ENCODE measurements around the gene BGLAP.

The BGLAP gene

GRCh38 chr1:156253634-156254033 is 11.7 kb downstream of the BGLAP start:
- H3K9me2 ChIP-seq (replicated peaks; ENCODE audit: insufficient read depth, low read length) = no peaks in the 10 kb centered on the region
- no peaks in the 10 kb centered on the region for H3K4me1 ChIP-seq (ENCODE audit: low read length)
- H2AFZ ChIP-seq (ENCODE audit: low read length) = no peak overlapping the region
- TF ChIP-seq CTCF (IDR thresholded peaks at IDR 0.05; ENCODE audit: low read length) = no peak
- TF ChIP-seq EZH2phosphoT487 (IDR thresholded peaks at IDR 0.05; ENCODE audit: low read length) = no peak
- TF ChIP-seq EZH2 (optimal IDR thresholded peaks at IDR 0.05; ENCODE audit: low read depth, low read length) = no peak
- peaks cover 29% of the 10 kb centered on the region for H3K36me3 ChIP-seq (replicated peaks; ENCODE audit: insufficient read depth, low read length)
- H3K4me2 ChIP-seq (ENCODE audit: low read depth, low read length) = no peak overlapping the region
- no peak overlapping the region for H3K27ac ChIP-seq (ENCODE audit: low read length)
- peaks cover 6% of the 10 kb centered on the region; the same call in 1 of the 2 replicates for H3F3A ChIP-seq (ENCODE audit: insufficient read depth, low read length)
- no peak overlapping the region for H3K9ac ChIP-seq (ENCODE audit: low read length)
- no peaks in the 10 kb centered on the region for H3K27me3 ChIP-seq (replicated peaks; ENCODE audit: insufficient read depth, low read length)
- no peaks in the 10 kb centered on the region for H3K79me2 ChIP-seq (ENCODE audit: low read length)
- H3K9me3 ChIP-seq (replicated peaks; ENCODE audit: insufficient read depth, low read length) = no peaks in the 10 kb centered on the region
- no peak overlapping the region for H3K4me3 ChIP-seq (ENCODE audit: low read length)
- no peak for DNase-seq
- no peaks in the 10 kb centered on the region for H4K20me1 ChIP-seq (ENCODE audit: insufficient read depth, low read length)

GRCh38 chr1:156257711-156258110 is 15.7 kb downstream of the BGLAP start:
- H3K4me2 ChIP-seq (ENCODE audit: low read depth, low read length) = no peak overlapping the region
- TF ChIP-seq CTCF (IDR thresholded peaks at IDR 0.05; ENCODE audit: low read length) (no peak), EZH2 (optimal IDR thresholded peaks at IDR 0.05; ENCODE audit: low read depth, low read length) (no peak), EZH2phosphoT487 (IDR thresholded peaks at IDR 0.05; ENCODE audit: low read length) (no peak)
- no peaks in the 10 kb centered on the region; the same call in 1 of the 2 replicates for H3F3A ChIP-seq (ENCODE audit: insufficient read depth, low read length)
- H3K4me3 ChIP-seq (ENCODE audit: low read length) = no peak overlapping the region
- H3K36me3 ChIP-seq (replicated peaks; ENCODE audit: insufficient read depth, low read length) = peaks cover 30% of the 10 kb centered on the region
- no peak overlapping the region for H2AFZ ChIP-seq (ENCODE audit: low read length)
- no peaks in the 10 kb centered on the region for H3K4me1 ChIP-seq (ENCODE audit: low read length)
- H3K9ac ChIP-seq (ENCODE audit: low read length) = no peak overlapping the region
- H3K27ac ChIP-seq (ENCODE audit: low read length) = no peak overlapping the region
- no peaks in the 10 kb centered on the region for H3K9me3 ChIP-seq (replicated peaks; ENCODE audit: insufficient read depth, low read length)
- H3K79me2 ChIP-seq (ENCODE audit: low read length) = 0 out of 2 replicates have a peak, but pooled peaks cover 3% of the 10 kb centered on the region
- no peak for DNase-seq
- no peaks in the 10 kb centered on the region for H3K9me2 ChIP-seq (replicated peaks; ENCODE audit: insufficient read depth, low read length)
- H3K27me3 ChIP-seq (replicated peaks; ENCODE audit: insufficient read depth, low read length) = no peaks in the 10 kb centered on the region
- no peaks in the 10 kb centered on the region for H4K20me1 ChIP-seq (ENCODE audit: insufficient read depth, low read length)

- Histone ChIP-seq H3K27ac (ENCODE audit: low read length) (no peak overlapping the region), H2AFZ (ENCODE audit: low read length) (no peak overlapping the region), H3K9me2 (replicated peaks; ENCODE audit: insufficient read depth, low read length) (no peaks in the 10 kb centered on the region), H3K4me1 (ENCODE audit: low read length) (no peaks in the 10 kb centered on the region), H3K79me2 (ENCODE audit: low read length) (0 out of 2 replicates have a peak, but pooled peaks cover 3% of the 10 kb centered on the region), H3F3A (ENCODE audit: insufficient read depth, low read length) (no peaks in the 10 kb centered on the region), H3K27me3 (replicated peaks; ENCODE audit: insufficient read depth, low read length) (no peaks in the 10 kb centered on the region), H3K9me3 (replicated peaks; ENCODE audit: insufficient read depth, low read length) (no peaks in the 10 kb centered on the region), H3K36me3 (replicated peaks; ENCODE audit: insufficient read depth, low read length) (peaks cover 32% of the 10 kb centered on the region), H3K4me2 (ENCODE audit: low read depth, low read length) (no peak overlapping the region), H4K20me1 (ENCODE audit: insufficient read depth, low read length) (no peaks in the 10 kb centered on the region), H3K4me3 (ENCODE audit: low read length) (no peak overlapping the region), H3K9ac (ENCODE audit: low read length) (no peak overlapping the region)
- no peak for DNase-seq
- TF ChIP-seq CTCF (IDR thresholded peaks at IDR 0.05; ENCODE audit: low read length) (no peak), EZH2 (optimal IDR thresholded peaks at IDR 0.05; ENCODE audit: low read depth, low read length) (no peak), EZH2phosphoT487 (IDR thresholded peaks at IDR 0.05; ENCODE audit: low read length) (no peak)
Measured at GRCh38 chr1:156258859-156259258, 16.9 kb downstream of the BGLAP start.

Measured in MM.1S (cell line).